ENCODE measurements around the gene PRKAR2A.

DNA sequence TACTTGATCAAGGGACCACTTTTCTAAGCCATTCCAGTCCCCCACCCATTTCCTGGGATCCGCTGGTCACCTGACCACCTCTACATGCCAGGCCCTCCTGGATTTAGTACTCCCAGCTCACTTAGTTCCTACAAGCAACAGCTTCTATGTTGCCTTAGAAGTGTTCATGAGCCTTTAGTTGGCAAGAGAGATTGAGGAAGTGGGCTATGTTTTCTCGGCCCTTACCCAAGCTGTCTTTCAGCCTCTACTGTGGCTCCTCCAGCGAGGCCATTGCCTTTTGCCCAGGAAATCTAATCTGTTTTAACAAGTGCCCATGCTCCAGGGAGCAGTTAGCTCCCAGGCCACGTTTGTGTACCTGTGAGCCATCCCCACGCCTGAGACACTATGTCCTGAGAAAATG lies 4.5 kb upstream of the PRKAR2A start:
- TF ChIP-seq POLR2A (IDR thresholded peaks at IDR 0.05) (no peak), EP300 (IDR thresholded peaks at IDR 0.05) (no peak)
- TF ChIP-seq, protein P1, sequence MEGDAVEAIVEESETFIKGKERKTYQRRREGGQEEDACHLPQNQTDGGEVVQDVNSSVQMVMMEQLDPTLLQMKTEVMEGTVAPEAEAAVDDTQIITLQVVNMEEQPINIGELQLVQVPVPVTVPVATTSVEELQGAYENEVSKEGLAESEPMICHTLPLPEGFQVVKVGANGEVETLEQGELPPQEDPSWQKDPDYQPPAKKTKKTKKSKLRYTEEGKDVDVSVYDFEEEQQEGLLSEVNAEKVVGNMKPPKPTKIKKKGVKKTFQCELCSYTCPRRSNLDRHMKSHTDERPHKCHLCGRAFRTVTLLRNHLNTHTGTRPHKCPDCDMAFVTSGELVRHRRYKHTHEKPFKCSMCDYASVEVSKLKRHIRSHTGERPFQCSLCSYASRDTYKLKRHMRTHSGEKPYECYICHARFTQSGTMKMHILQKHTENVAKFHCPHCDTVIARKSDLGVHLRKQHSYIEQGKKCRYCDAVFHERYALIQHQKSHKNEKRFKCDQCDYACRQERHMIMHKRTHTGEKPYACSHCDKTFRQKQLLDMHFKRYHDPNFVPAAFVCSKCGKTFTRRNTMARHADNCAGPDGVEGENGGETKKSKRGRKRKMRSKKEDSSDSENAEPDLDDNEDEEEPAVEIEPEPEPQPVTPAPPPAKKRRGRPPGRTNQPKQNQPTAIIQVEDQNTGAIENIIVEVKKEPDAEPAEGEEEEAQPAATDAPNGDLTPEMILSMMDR (IDR thresholded peaks at IDR 0.05) = no peak

Measured in upper lobe of left lung (tissue), 4 donors.